Breast epithelium (tissue), 3 donors: ENCODE data around the gene THBS1.

Experiments
- POLR2A ChIP-seq: fragments of 450-650 bp; IDR thresholded peaks from one replicate; pipeline ENCODE4 v1.6.1; 2016; ENCODE audit warnings: antibody characterized with exemption, mild to moderate bottlenecking, moderate library complexity
- POLR2AphosphoS5 ChIP-seq, 3 donors: sonication (generic); formaldehyde crosslinking; IDR thresholded peaks; one replicate each; pipeline ENCODE4 v1.6.1; 2017; ENCODE audit warnings: antibody characterized with exemption in 3 of 3
- TF ChIP-seq, protein P1 (sequence below), 3 donors: fragments of 450-650 bp; IDR thresholded peaks; one replicate each; pipeline ENCODE4 v1.5.1; 2016 to 2017; ENCODE audit warnings: antibody characterized with exemption in 3 of 3, mild to moderate bottlenecking in 3 of 3, moderate library complexity in 3 of 3

GRCh38 chr15:39605146-39605545, 24.3 kb downstream of the THBS1 start:
- TF ChIP-seq, protein P1, sequence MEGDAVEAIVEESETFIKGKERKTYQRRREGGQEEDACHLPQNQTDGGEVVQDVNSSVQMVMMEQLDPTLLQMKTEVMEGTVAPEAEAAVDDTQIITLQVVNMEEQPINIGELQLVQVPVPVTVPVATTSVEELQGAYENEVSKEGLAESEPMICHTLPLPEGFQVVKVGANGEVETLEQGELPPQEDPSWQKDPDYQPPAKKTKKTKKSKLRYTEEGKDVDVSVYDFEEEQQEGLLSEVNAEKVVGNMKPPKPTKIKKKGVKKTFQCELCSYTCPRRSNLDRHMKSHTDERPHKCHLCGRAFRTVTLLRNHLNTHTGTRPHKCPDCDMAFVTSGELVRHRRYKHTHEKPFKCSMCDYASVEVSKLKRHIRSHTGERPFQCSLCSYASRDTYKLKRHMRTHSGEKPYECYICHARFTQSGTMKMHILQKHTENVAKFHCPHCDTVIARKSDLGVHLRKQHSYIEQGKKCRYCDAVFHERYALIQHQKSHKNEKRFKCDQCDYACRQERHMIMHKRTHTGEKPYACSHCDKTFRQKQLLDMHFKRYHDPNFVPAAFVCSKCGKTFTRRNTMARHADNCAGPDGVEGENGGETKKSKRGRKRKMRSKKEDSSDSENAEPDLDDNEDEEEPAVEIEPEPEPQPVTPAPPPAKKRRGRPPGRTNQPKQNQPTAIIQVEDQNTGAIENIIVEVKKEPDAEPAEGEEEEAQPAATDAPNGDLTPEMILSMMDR (IDR thresholded peaks at IDR 0.05) = no peak
- TF ChIP-seq POLR2AphosphoS5 (IDR thresholded peaks at IDR 0.05) (no peak), POLR2A (no peak)
